ENCODE data around the gene PTMA.
"Not testable (repeated sequence)": the region's sequence is repeated elsewhere in the genome, so short reads cannot be mapped to it uniquely, and the experiment has no call there.

The PTMA gene

GRCh38 chr2:231707927-231708772, at the start of gene PTMA:
TSS of gene PTMA (plus strand) at chr2:231708525. CDS start at chr2:231708707, 182 bp downstream.
- CTCF ChIA-PET: interaction anchor here (0.6 to 0.9 kb wide), 5 partner anchors 13 to 191 kb away, joined by 3 to 4 read pairs (median 3); no protein-coding TSS in a partner anchor
- TF ChIP-seq CTCF (conservative IDR thresholded peaks at IDR 0.05; ENCODE audit: low read depth): no peak
- peak; percentile 95 for DNase-seq (ENCODE audit: low spot score)
- peak within 1 kb of the TSS; percentile 99 for H3K27ac ChIP-seq
- POLR2A ChIA-PET (ENCODE audit: low non-redundant PET): interaction anchor here (0.6 to 1.3 kb wide), 3 partner anchors 13 to 97 kb away, joined by 3 to 9 read pairs (median 5); no protein-coding TSS in a partner anchor

GRCh38 chr2:231660073-231660472, 48.3 kb upstream of the PTMA start:
- CTCF ChIA-PET: interaction anchor here (0.6 kb wide), 2 partner anchors 28 to 162 kb away, joined by 3 read pairs; no protein-coding TSS in a partner anchor
- POLR2A ChIA-PET (ENCODE audit: low non-redundant PET); DNase-seq (ENCODE audit: low spot score); H3K27ac ChIP-seq: not testable (repeated sequence)

GRCh38 chr2:231660860-231661259, 47.5 kb upstream of the PTMA start:
- no peak overlapping the region for H3K27ac ChIP-seq
- CTCF ChIA-PET: interaction anchor here (0.6 kb wide), 1 partner anchor 14 kb away, joined by 3 read pairs; no protein-coding TSS in a partner anchor
- POLR2A ChIA-PET (ENCODE audit: low non-redundant PET): no interaction called here
- no peak for DNase-seq (ENCODE audit: low spot score)
- no peak for TF ChIP-seq CTCF (conservative IDR thresholded peaks at IDR 0.05; ENCODE audit: low read depth)

GRCh38 chr2:231661422-231662027, 46.8 kb upstream of the PTMA start:
- POLR2A ChIA-PET (ENCODE audit: low non-redundant PET): no interaction called here
- DNase-seq (ENCODE audit: low spot score): no peak
- CTCF ChIA-PET: no interaction called here
- H3K27ac ChIP-seq: peak overlapping the region; percentile 91
- TF ChIP-seq CTCF (conservative IDR thresholded peaks at IDR 0.05; ENCODE audit: low read depth): no peak

- DNase-seq (ENCODE audit: low spot score): peak; percentile 90
- peak overlapping the region; percentile 91 for H3K27ac ChIP-seq
- TF ChIP-seq CTCF (conservative IDR thresholded peaks at IDR 0.05; ENCODE audit: low read depth): no peak
- POLR2A ChIA-PET (ENCODE audit: low non-redundant PET): interaction anchor here (1.0 kb wide), 1 partner anchor 49 kb away, joined by 3 read pairs; no protein-coding TSS in a partner anchor
- CTCF ChIA-PET: interaction anchor here (1.2 kb wide), 1 partner anchor 13 kb away, joined by 3 read pairs; no protein-coding TSS in a partner anchor
Measured at GRCh38 chr2:231662028-231662810, 46.1 kb upstream of the PTMA start.

GRCh38 chr2:231662811-231663457, 45.4 kb upstream of the PTMA start:
- peak overlapping the region; percentile 91 for H3K27ac ChIP-seq
- ChIA-PET POLR2A (ENCODE audit: low non-redundant PET) (interaction anchor here (1.0 kb wide), 1 partner anchor 50 kb away, joined by 3 read pairs; no protein-coding TSS in a partner anchor), CTCF (interaction anchor here (1.2 kb wide), 1 partner anchor 12 kb away, joined by 3 read pairs; no protein-coding TSS in a partner anchor)
- no peak for TF ChIP-seq CTCF (conservative IDR thresholded peaks at IDR 0.05; ENCODE audit: low read depth)
- DNase-seq (ENCODE audit: low spot score): no peak

All from RWPE1 (cell line).